Daoy (cell line): ENCODE measurements around the gene LARP1B. TPM values are rescaled to one million over a fixed set of nuclear protein-coding genes. Genes with fewer than 3 reads are reported as not detected.
"Not testable (repeated sequence)": the region's sequence is repeated elsewhere in the genome, so short reads cannot be mapped to it uniquely, and the experiment has no call there.

Experiments
- DNase-seq: peaks from one replicate; pipeline ENCODE4 v3.0.0-alpha.2; 2015; ENCODE audit warnings: low read depth
- total RNA-seq: library from RNA; depleted of rRNA; stranded (reverse); fragments of >200 nt; shearing (Covaris generic); gene quantifications from 2 replicates; pipeline ENCODE4 v1.2.3, GENCODE V29; 2014; rRNA removed

The LARP1B gene
- total RNA-seq, 1 experiment from 2014 or later = 12.6 TPM

- DNase-seq = no peak
These were observed 164.0 kb downstream of the LARP1B start for GRCh38 chr4:128225148-128225547.

- DNase-seq = no peak
These were observed 167.0 kb downstream of the LARP1B start for GRCh38 chr4:128227991-128228571.

- DNase-seq = no peak
These were observed 168.0 kb downstream of the LARP1B start for GRCh38 chr4:128228845-128229795.

- DNase-seq = no peak
These were observed 171.6 kb downstream of the LARP1B start for GRCh38 chr4:128232719-128233118.

- DNase-seq = no peak
These were observed 173.7 kb downstream of the LARP1B start for GRCh38 chr4:128234836-128235235.

- DNase-seq = no peak
These were observed 179.9 kb downstream of the LARP1B start for GRCh38 chr4:128241019-128241418.

- DNase-seq = peak; percentile 88
These were observed 180.4 kb downstream of the LARP1B start for GRCh38 chr4:128241425-128241913.

GRCh38 chr4:128241981-128242380 lies 180.9 kb downstream of the LARP1B start:
- DNase-seq = no peak

- no peak for DNase-seq
These were observed 181.5 kb downstream of the LARP1B start for GRCh38 chr4:128242601-128243000.

GRCh38 chr4:128244379-128244778 lies 183.3 kb downstream of the LARP1B start:
- no peak for DNase-seq

- DNase-seq = not testable (repeated sequence)
These were observed 184.3 kb downstream of the LARP1B start for GRCh38 chr4:128245391-128245790.

GRCh38 chr4:128247906-128248305 lies 186.8 kb downstream of the LARP1B start:
- no peak for DNase-seq

GRCh38 chr4:128249787-128250668 lies 188.9 kb downstream of the LARP1B start:
- no peak for DNase-seq

- DNase-seq = no peak
These were observed 194.8 kb downstream of the LARP1B start for GRCh38 chr4:128255906-128256305.

GRCh38 chr4:128256539-128256938 lies 195.4 kb downstream of the LARP1B start:
- DNase-seq = no peak

- not testable (repeated sequence) for DNase-seq
These were observed 197.1 kb downstream of the LARP1B start for GRCh38 chr4:128258166-128258565.

- not testable (repeated sequence) for DNase-seq
These were observed 198.8 kb downstream of the LARP1B start for GRCh38 chr4:128259889-128260288.

Other genes starting within 250 kb of the LARP1B start
- gene PLK4, start 180.4 kb upstream of the LARP1B start, total RNA-seq = 17.3 and 71.7 TPM in 2 replicates
- 18.2 and 30.5 TPM in 2 replicates for gene MFSD8, start 96.1 kb upstream of the LARP1B start, total RNA-seq
- 1.5 and 1.6 TPM in 2 replicates for gene ABHD18, start 95.9 kb upstream of the LARP1B start, total RNA-seq
- gene PGRMC2, start 226.5 kb downstream of the LARP1B start, total RNA-seq = 11.4 and 13.1 TPM in 2 replicates